ENCODE results near the gene SAFB.

The SAFB gene

DNA sequence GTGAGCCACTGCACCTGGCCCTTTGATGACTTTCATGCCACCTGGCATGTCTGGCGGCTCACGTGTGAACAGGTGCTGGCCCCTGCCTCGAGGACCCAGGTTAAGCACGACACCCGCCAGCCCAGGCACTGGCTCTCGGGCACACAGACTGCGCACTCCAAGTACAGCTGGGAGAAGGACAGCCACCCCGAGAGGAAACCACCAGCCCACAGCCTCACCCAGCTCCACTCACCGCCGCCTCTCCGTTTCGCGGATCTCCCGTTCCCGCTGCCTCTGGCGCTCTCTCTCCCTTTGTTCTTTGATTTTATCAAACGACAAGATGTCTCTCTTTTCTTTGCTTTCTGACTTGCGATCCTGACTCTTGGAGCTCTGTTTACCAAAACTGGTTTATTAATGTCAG, 27.8 kb upstream of the SAFB start:
- TF ChIP-seq, protein P1, sequence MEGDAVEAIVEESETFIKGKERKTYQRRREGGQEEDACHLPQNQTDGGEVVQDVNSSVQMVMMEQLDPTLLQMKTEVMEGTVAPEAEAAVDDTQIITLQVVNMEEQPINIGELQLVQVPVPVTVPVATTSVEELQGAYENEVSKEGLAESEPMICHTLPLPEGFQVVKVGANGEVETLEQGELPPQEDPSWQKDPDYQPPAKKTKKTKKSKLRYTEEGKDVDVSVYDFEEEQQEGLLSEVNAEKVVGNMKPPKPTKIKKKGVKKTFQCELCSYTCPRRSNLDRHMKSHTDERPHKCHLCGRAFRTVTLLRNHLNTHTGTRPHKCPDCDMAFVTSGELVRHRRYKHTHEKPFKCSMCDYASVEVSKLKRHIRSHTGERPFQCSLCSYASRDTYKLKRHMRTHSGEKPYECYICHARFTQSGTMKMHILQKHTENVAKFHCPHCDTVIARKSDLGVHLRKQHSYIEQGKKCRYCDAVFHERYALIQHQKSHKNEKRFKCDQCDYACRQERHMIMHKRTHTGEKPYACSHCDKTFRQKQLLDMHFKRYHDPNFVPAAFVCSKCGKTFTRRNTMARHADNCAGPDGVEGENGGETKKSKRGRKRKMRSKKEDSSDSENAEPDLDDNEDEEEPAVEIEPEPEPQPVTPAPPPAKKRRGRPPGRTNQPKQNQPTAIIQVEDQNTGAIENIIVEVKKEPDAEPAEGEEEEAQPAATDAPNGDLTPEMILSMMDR (IDR thresholded peaks at IDR 0.05; ENCODE audit: low read depth, low read length) = no peak
- in situ Hi-C loops (cut with HindIII; ENCODE audit: low sequenced_read_pairs) = no loop called here
- no peak for DNase-seq (ENCODE audit: low read depth, low spot score)
- no peak overlapping the region for H3K4me3 ChIP-seq (ENCODE audit: low read depth, low read length)

DNA sequence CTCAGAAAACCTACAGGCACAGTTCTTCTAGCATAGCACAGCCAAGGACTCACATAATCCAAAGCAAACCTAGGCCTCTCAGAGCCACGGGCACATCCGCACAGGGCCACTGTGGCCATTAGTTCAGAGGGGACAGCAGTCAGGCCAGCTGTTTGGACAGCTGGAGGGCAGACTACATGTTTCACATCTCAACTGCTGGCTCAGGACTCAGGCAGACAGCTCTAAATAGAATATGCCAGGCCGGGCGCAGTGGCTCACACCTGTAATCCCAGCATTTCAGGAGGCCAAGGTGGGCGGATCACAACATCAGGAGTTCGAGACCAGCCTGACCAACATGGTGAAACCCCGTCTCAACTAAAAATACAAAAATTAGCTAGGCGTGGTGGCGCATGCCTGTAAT, 27.1 kb upstream of the SAFB start:
- TF ChIP-seq, protein P1 (IDR thresholded peaks at IDR 0.05; ENCODE audit: low read depth, low read length) = no peak
- H3K4me3 ChIP-seq (ENCODE audit: low read depth, low read length) = no peak overlapping the region
- in situ Hi-C loops (cut with HindIII; ENCODE audit: low sequenced_read_pairs) = no loop called here
- no peak for DNase-seq (ENCODE audit: low read depth, low spot score)

DNA sequence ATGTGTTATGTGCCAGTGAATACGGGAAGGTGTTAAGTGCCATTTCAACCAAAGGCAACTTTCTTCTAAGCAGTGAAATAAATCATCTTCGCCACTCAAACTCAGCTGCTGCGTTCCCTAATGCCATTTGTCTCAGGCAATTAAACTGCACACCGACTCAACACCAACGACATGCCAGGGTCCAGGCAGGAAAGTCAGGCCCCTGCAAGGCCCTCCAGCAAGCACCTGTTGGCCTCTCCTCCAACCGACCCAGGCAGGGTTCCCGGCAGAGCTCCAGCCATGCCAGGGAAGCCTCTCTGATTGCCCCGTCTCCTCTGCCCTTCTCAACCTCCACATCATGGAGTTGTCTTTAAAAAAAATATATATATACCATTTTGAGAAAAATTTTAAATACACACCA, 22.1 kb upstream of the SAFB start:
- in situ Hi-C loops (cut with HindIII; ENCODE audit: low sequenced_read_pairs) = no loop called here
- no peak overlapping the region for H3K4me3 ChIP-seq (ENCODE audit: low read depth, low read length)

DNA sequence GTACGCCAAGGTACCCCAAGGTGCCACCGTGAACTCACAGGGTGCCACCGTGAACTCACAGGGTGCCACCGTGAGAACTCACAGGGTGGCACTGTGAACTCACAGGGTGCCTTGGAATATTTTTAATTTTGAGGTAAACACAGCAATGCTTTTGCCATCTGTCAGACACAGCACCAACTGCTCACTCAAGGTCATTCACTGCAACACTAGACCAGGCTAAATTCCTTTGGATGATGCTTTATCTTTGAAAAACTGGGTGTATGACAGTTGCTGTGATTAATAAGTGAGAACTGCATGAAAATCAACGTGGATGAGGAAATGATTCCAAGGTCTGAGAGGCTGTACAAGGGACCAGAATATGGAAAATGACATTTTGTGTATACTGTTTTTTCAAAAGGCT, 19.3 kb upstream of the SAFB start:
- H3K4me3 ChIP-seq (ENCODE audit: low read depth, low read length) = no peak overlapping the region
- in situ Hi-C loops (cut with HindIII; ENCODE audit: low sequenced_read_pairs) = no loop called here
- no peak for DNase-seq (ENCODE audit: low read depth, low spot score)
- TF ChIP-seq, protein P1 (IDR thresholded peaks at IDR 0.05; ENCODE audit: low read depth, low read length) = no peak

More for the DNA sequence above, 22.1 kb upstream of the SAFB start:
- TF ChIP-seq, protein P1 (IDR thresholded peaks at IDR 0.05; ENCODE audit: low read depth, low read length) = no peak
- DNase-seq (ENCODE audit: low read depth, low spot score) = no peak

DNA sequence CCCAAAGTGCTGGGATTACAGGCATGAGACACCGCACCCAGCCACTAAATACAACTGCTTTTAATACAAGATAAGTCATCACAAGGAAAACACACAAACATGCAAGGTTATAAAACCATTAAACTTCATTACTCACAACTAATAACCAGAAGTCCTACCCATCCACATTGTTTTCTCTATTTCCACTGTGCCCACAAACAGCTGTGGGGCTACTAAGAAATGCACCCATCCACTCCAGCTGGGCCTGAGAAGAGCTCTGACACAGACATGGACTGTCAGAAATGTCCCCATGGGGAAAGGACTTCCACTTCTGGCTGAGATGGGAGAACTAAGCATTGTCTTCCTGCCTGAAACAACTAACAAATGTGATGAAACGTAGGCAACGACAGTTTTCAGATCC, 17.5 kb upstream of the SAFB start:
- in situ Hi-C loops (cut with HindIII; ENCODE audit: low sequenced_read_pairs) = no loop called here
- TF ChIP-seq, protein P1 (IDR thresholded peaks at IDR 0.05; ENCODE audit: low read depth, low read length) = no peak
- H3K4me3 ChIP-seq (ENCODE audit: low read depth, low read length) = no peak overlapping the region
- no peak for DNase-seq (ENCODE audit: low read depth, low spot score)

DNA sequence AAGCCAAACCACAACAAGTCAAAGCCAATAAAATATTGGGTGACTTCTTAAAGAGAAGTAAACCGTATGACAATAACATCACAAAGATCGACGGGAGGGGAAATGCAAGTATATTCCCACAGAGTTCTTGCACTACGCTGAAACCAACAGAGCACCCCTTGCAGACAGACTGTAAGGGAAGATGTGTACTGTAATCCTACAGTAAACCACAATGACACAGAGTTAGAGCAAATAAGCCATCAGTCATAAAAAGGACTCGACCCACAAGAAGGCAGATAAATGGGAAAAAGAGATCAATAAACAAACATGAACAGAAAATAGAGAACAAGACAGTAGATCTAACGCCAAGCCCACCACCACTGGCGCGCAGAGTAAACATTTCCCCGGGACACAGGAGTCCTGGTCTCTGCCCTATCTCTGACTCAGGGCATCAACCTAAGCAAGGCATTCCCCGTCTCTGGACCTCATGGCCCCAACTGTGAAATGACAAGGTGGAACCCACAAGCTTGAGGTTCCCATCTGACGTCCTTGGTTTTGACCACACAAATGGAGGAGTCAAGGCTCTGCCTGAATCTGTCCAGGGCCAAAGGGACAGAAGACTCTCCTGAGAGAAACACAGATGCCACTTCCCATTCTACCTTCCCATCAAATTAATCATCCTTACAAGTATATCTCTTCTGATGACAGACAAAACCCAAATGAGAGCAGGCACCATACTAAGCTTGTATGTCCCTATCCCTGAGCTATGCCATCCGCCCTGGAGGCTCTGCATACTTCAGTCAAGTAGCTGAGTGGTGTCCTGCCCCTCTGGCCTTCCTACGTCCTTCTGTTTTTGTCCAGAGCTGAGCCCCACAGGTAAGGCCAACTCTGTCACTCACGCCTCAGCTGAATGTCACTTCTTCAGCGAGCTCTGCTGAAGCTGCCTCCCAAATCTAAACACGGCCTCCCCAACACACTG, 15.3 kb upstream of the SAFB start:
- in situ Hi-C loops (cut with HindIII; ENCODE audit: low sequenced_read_pairs) = no loop called here
- DNase-seq (ENCODE audit: low read depth, low spot score) = no peak
- H3K4me3 ChIP-seq (ENCODE audit: low read depth, low read length) = no peak overlapping the region
- TF ChIP-seq, protein P1 (IDR thresholded peaks at IDR 0.05; ENCODE audit: low read depth, low read length) = no peak
